Skin of body (tissue), 2 donors: ENCODE measurements around the gene GUCY1A1. TPM values are rescaled to one million over a fixed set of nuclear protein-coding genes. Genes with fewer than 3 reads are reported as not detected.
A peak's percentile ranks its signal among the peaks of the same experiment; 100 is the strongest.

Source experiments
- DNase-seq: peaks from one replicate; lab custom pipeline; 2025; lab: John Stamatoyannopoulos, UW
- total RNA-seq: library from RNA; depleted of rRNA; stranded (reverse); fragments of >200 nt; gene quantifications from one replicate; pipeline ENCODE4 v1.2.3, GENCODE V29; 2014

GUCY1A1 gene
- total RNA-seq, 1 donor from 2014 or later: 15.1 TPM

DNA sequence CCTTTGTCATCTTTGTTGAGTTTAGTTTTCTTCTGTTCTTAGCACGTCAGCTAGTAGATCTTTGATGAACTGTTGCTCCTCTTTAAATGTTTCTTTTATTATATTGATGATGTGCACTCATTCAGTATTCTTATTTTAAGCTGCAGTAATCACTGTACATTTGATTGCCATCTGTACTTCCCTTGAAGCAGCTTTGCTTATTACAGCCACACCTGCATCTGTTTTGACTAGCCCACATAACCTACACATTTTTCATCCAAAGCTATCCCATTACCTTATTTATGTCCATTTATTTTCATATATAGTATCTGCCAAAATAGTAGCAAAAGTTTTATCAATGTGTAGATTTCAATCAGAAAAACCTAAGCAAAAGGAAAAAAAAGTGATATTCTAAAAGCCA is 68.3 kb downstream of the GUCY1A1 start:
- DNase-seq: no peak

DNA sequence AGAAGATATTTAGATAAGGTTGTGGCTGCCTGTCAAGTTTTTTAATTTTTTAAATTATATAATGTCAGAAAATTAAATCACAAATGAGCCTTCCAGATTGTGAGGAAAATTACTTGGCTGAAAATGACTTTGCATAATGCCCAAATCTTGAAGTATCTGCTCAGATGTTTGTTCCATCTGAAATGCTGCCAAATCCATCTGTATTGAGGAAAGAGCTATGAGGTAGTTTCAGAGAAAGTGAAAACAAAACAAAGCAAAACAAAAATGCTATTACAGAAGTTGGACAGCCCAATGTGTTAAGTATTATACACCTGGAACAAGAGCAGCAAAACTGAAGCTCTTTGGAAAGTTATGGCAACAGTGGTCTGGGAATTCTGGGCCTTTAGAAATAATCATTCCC is 68.8 kb downstream of the GUCY1A1 start:
- no peak for DNase-seq

DNA sequence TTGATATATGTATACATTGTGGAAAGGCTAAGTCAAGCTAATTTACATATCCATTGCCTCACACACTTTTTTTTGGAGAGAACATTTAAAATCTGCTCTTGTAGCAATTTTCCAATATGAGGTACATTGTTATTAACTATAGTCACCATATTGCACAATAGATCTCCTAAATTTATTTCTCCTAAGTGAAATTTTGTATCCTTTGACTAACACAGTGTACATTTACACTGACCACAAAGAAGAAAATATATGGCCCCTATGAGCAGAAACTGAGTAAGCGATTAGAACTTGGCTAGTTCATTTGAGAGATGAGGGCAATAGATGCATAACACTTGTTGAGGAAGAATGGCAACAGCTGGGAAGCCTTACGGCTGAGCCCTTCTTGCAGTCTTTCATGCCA is 71.9 kb downstream of the GUCY1A1 start:
- no peak for DNase-seq

DNA sequence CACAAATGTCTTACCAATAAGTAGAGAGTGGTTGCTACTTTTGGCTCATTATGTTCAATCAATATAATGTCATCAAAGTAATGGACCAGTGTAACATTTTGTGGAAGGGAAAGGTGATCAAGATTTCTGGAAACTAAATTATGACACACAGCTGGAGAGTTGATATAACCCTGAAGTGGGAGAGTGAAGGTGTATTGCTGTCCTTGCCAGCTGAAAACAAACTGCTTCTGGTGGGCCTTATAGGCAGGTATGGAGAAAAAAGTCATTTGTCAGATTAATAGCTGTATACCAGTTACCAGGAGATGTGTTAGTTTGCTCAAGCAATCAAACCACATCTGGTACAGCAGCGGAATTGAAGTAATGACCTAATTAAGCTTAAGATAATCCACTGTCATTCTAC is 74.9 kb downstream of the GUCY1A1 start:
- DNase-seq: no peak

DNA sequence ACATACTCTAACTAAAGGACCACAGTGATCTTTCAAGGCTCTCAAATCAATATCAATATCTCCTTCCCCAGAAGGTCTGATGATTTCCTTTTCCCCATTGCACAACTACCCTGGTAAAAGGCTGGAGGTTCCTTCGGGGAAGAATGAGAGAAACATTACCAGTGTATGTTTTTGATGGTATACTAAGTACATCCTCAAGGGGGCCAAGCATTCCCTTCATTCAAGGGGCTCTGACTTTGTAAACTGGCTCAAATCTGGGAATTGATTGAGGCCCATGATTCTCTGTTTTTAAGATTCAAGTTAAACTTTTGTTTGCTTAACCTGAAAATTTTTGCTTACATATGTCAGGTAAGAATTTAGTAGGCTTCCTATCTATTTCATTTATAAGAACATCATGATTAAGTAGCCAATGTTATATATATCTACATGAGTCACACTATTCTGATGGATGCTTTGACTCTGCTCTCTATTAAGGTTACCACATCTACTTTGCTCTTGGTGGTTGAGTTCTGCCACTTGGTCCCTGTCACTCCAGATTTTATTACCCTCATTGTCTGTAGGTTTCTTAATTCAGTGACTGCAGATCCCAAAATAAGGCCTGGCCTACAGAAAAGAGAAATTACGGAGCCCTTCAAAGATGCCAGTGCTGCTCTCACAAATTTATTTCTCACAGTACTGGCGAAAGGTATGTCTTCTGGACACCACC is 75.8 kb downstream of the GUCY1A1 start:
- no peak for DNase-seq

DNA sequence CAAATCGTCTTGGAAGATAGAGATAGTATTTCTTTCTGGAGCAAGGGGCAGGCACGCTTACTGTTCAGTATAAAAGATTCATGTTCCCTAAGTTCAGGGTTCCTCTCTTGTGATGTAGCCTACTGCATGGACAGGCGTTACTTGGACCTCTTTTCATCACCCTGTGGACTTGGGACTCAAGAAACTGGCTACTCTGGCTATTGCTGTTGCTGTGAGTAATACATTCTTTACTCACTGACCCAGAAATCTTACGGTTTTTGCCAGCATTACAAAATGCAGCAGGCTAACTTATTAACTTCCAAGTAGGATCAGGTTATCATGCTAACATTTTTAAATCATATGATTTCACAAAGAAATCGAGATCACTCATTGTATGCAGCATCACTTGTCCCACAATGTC is 79.3 kb downstream of the GUCY1A1 start:
- DNase-seq: no peak

DNA sequence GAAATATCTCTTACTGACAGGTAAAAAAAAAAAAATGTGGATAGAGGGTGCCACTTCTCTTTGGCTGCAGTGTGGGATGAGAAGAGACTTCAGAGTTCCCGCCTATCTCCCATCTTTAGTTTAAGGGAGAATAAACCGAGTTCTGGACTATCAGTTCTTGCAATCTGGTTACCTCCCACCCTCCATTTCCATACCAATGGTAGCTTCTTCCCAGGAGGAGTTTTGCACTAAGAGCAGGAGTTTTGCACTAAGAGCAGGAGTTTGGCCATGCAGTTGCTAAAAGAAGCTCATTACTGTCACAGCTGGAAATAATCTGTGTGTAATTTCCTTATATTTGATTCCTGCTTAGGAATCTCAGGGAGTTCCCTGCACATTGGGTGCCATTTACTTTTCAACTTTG is 81.4 kb downstream of the GUCY1A1 start:
- no peak for DNase-seq

DNA sequence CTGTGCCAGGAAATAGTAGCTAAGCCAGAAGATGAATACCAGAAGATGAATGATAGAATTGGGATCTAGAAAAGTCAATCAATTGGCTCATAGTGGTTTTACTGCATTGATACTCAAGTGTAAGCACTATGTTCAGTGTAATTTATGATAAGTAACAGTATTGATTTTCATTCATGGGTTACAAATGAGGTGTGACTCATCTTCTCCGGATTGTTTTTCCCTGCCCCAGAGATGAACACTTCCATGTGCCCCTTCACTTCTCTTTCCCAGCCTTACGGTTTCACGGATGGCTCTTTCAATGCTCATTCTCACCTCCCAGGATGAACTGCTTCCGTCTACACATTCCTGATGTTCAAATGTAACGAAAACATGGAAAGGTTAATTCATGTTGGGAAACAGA is 82.4 kb downstream of the GUCY1A1 start:
- DNase-seq: no peak

DNA sequence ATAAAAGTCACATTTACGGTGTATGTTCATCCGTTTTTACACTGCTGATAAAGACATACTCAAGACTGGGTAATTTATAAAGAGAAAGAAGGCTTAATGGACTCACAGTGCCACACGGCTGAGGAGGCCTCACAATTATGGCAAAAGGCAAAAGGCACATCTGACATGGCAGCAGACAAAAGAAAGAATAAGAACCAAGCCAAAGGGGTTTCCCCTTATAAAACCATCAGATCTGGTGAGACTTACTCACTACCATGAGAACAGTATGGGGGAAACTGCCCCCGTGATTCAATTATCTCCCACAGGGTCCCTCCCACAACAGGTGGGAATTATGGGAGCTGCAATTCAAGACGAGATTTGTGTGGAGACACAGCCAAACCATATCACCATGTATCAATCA is 84.9 kb downstream of the GUCY1A1 start:
- no peak for DNase-seq

DNA sequence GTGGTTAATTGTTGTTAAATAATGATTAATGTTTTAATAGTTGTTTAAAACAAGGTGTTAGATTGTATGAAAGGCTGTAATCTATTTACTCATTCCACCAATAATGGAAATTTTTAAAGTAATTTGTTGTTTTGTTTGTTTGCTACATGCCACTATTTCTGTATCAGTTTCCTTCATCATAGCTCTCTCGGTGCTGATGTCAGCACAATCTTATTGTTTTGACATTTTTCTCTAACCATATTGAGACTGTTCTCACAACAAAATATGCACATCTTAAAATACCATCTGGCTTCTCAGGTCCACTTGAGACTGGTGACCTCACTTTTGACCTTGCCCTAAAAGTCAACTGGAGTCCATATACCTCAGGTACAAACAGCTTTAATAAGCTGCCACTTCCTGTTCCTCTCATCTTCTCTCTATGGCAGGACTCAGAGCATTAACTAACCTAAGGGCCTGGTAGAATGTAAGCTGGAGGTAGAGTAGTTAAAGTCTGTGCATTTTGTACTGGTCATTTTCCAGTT is 91.2 kb downstream of the GUCY1A1 start:
- DNase-seq: no peak

DNA sequence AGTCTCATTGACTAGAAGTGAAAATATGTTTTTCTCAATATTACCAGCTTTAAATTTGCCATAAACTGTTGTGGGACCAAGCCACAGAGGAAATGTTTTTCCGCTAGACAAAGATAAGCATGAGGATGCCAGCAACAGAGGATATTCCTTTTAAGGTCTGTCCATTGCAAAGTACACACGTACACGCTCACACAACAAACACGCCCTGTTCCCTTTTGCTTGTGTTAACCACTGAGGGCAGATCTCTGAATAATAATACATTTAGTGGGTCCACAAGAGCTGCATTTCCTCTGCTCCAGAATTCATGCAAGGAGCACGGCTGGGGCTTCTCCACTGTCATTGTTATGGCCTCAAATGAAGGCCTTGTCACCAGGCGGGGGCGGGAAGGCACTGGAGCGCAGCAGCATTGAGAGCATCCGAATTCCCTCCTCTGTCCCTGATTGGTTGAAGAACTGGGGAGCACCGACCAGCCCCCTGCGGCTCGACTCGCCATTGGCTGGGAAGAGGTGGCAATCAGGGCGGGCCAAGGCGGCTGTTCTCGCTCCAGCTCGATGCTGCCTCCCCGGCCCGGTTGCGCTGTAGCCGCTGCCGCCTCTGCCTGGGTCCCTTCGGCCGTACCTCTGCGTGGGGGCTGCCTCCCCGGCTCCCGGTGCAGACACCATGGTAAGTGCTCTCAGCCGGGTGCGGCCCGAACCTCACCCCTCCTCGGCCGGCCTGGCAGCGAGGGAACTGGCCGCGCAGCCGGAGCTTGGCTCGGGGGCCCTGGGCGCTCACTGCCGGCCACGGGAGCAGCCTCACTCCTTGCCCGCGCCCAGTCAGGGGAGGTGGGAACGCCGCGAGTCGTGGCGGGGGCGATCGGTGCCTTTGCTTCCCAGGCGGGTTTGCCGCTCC is 92.1 kb downstream of the GUCY1A1 start, which contains the start of gene GUCY1B1:
Gene GUCY1B1 (plus strand): TSS at position 541 of the 891 bp plus-strand sequence. CDS start 120 bp downstream, at position 661.
- peak; percentile 96 for DNase-seq

DNA sequence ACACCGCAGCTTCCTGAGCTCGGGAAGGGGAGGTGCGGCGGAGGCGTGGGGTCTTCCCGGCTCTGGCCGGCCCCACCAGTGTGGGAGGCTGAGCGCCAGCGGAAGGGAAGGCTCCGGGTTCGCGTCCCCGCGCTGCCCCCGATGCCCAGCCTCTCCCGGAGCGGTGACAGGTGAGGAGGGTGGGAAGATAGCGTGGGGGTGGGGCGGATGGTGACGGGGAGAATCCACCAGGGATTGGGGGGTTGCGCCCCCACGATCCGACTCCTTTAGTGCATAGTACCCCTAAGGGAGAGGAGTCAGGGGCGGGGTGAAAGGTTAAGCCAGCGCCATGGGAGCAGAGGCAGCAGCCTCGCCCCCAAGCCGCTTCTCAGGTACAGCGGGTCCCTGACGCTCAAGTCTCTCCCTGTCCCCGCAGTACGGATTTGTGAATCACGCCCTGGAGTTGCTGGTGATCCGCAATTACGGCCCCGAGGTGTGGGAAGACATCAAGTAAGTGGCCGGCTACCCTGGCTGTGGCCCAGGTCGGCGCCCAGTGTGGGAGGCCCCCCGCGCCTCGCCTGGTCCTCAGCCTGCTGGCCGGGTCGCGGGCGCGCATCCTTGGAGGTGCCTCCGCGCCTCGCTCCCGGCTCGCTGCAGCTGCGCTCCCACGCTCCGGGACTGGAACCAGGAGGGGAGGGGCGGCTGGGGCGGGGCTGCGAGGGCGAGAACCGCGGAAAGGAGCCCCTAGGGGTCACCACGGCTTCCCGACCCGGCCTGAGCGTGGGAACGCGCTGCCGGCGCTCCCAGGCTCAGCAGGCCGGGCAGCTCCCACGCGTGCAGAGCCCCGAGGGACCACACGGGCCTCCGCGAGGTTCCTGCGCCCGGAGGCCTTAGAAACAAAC is 93.0 kb downstream of the GUCY1A1 start:
- peak; percentile 53 for DNase-seq

DNA sequence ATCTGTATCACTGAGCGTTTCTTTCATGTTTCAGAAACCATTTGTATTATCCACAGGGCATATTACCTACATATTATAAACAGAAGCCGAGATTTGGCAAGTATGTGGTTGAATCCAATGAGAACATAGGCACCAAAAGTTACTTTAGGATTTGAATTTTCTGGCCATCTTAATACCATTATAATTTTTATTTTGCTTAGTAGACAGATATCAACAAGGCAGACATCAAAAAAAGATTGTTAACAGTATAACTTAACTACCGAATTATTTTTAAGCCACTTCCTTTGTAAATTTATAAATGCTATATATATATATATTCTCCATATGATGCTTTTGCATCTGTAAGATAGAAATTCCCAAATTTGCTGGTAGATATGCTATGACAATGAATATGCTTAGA is 94.4 kb downstream of the GUCY1A1 start:
- no peak for DNase-seq

DNA sequence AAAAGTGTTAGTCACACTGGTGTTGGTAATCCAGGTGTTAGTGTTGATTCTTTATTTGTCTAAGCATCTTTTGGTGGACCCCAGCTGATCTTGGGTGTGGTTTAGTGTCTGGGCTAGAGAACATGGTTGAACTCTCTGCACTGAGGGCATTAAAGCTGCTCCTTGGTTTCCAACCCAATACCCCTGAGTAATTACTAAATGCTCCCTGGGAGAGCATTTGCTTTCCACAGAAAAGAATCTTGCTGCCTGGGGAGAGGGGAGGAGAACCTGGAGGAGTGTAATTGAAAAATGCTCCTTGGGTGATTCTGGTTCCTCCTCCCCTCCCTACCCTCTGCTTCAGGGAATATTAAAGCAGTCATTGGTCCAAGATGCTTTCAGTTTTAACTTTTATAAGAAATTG is 95.3 kb downstream of the GUCY1A1 start:
- DNase-seq: no peak

DNA sequence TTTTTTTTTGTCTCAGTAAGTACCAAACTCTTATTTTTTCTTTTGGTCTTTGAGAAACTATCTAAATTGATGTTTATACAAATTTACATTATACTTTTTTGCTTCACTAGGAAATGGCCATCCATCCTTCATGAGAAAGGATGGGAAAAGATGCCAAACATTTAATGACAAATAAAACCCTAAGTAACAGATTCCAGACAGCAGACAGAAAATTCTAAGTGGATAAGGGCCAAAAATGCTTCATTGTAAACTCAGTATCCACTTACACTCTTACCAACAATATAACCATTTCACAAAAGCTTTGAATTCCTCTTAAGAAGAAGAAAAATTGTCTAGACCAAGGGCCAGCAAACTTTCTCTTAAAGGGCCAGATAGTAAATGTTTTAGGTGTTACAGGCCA is 95.7 kb downstream of the GUCY1A1 start:
- DNase-seq: no peak

DNA sequence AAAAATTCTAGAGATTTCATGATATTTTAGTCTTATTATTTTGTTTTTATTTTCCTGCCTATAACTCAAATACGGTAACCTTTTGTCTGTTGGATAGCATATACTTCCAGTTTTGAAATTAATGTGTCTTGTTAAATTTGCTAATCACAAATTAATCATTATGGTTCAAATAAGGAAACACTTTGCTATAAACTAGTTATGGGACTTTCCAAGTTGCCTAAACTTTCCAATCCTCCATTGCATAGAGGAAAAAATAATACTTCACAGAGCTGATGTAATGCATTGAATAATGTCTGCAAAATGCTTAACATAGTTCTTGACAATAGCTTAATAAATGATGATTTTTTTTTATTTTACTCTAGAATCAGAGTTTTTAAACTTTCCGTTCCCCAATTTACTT is 96.9 kb downstream of the GUCY1A1 start:
- DNase-seq: no peak

DNA sequence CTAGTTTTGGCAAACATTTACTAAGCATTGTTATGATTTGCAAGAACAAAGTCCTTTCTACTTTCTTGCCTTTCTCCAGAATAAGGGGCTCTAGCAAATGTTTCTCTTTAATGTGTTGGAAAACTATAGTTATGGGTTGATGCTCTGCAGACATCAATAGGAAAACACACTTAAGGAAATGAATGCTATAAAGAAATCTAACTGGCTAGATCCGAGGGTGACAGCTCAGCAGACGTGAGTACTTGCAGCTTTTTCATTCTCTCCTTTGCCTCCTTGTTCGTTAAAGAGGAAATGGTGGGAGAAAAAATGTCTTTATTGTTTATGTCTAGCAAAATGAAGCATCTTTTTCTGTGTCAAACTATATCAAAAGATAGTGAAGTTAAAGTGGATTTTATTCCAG is 98.5 kb downstream of the GUCY1A1 start:
- DNase-seq: no peak

DNA sequence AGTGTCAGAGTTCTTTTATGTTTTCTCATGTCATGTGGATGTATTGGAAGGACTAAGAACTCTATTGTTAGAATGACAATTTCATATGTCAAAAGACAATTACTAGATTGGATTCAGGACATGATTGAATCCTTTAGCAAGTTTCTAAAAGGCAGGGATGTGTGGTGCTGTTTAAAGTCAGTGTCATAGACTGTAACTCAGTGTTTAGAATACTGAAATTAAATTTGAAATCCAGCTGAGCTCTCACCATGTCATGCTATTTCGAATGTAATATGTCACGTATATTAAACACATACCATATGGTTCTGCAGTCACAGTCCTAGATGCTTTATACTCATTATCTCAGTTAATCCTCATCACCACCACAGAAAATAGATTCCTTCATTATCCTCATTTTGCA is 100.0 kb downstream of the GUCY1A1 start:
- peak; percentile 62 for DNase-seq

DNA sequence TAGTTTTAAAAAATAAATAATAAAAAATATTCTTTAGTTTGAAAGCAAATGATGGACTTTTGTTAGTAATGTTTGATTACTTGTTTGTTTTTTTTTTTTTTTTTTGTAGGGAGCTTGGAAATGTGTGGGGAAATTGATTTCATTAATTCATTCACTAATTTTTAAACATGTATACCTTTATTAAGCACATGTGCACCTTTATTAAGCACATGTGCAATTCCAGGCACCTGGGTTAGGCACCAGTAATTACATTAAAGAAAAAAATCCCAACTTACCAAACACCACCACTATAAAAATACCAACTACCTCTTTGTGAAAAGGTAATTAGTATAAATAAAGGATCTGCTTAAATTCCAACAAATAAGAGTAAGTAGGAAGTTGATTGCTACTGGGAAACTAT is 101.7 kb downstream of the GUCY1A1 start:
- DNase-seq: no peak

DNA sequence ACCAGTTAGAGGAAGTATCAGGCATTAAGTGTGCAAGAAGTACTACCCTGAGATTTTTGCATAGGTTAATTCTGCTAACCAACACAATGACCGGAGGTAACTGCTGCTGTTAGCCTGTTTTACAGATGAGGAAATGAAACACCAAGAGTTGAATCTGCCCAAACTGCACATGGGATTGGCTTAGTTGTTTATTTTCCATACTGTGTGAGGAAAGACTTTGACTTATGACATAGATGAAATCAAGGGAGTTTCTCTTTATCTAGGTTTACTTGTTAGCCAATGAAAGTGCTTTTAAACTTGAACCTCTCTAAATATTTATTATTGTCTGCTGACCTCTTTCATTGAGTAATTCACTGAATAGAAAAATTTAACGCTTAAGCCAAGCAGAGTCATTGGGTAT is 102.4 kb downstream of the GUCY1A1 start:
- DNase-seq: no peak

DNA sequence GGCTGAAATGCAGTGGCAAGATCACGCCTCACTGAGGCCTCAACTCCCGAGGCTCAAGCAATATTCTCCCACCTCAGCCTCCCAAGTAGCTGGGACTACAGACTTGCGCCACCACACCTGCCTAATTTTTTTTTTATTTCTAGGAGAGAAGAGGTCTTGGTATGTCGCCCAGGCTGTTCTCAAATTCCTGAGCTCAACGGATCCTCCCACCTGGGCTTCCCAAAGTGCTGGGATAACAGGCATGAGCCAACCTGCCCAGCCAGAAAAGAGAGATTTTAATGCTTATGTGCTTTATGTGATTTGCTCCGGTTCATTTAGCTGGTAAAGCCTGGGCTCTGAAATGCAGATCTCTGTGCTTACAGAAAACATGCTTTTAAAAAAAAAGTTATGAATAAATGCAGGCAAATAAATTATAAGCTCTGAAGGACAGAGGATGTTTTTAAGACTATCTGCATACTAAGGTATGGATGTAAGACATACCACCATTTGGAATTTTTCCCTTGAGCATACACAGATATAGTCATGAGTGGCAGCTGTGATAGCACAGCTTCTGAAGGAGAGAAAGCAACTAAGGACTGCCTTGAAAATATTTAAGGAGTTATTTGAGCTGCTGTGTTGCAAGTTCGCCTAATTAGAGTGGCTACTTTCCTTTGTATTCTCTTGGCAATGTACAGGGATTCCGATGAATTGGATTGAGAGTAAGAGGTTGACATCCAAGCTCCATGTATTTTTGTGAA is 106.0 kb downstream of the GUCY1A1 start:
- DNase-seq: no peak
